ENCODE measurements around the gene SMARCD3. TPM values are rescaled to one million over a fixed set of nuclear protein-coding genes. Genes with fewer than 3 reads are reported as not detected.

Gene SMARCD3
- total and polyA plus RNA-seq, 12 donors = 77.7 to 175 (median 97.6) TPM

DNA sequence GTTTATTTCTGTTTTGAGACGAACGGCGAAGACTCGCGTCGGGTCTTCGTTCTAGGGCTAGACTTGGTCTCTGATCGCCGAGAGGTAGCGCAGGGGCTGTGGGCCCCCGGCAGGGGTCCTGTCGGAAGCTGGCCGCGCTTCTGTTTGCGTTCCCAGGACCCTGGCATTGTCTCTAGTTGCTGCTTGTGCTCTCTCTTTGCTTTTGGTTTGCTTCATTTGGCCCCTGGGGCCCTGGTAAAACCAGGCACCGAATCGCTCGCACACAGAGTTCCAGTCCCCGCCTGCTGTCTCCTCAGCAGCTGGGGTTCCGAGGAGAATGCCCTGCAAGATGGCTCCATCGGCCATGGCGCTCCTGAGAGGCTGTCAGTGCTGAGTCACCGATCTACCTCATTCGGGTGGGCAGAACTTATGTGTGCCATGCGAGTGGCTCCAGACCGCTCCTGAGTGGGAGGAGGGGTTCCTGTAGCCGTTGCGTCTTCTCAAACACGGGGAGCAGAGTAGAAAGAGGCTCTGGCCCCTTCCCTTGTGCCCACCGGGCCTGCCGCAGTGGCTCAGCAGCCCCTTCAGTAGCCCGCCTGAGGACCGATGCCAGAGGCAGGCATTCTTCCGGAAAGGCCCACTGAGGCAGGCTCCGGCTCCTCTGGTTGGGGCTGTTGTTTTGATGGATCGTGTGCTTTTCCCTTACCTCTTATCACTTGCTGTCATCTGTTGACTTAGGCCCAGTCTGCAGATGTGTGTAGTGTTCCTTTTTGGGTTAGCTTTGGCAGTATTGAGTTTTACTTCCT, 15.4 kb downstream of the SMARCD3 start:
- Histone ChIP-seq H3K36me3 (peaks cover 0 to 41% (median 25%) of the 10 kb centered on the region in 9 donors), H3K9me3 (no peaks in the 10 kb centered on the region), H3K27me3 (no peaks in the 10 kb centered on the region), H3K4me3 (peak overlapping the region; percentile 71 to 99 (median 96)), H3K27ac (peak overlapping the region; percentile 8 to 94 (median 88)), H3K4me1 (peaks cover 12 to 38% (median 22%) of the 10 kb centered on the region in 9 donors)
- 11 to 12% methylated on average over 36 of the region's 36 CpGs for WGBS, 2 donors
- ATAC-seq (peak; percentile 20 to 69 (median 56)), DNase-seq (no peak)
- intact Hi-C loops (cut with DNase I) = no loop called here
- TF ChIP-seq, protein P1, sequence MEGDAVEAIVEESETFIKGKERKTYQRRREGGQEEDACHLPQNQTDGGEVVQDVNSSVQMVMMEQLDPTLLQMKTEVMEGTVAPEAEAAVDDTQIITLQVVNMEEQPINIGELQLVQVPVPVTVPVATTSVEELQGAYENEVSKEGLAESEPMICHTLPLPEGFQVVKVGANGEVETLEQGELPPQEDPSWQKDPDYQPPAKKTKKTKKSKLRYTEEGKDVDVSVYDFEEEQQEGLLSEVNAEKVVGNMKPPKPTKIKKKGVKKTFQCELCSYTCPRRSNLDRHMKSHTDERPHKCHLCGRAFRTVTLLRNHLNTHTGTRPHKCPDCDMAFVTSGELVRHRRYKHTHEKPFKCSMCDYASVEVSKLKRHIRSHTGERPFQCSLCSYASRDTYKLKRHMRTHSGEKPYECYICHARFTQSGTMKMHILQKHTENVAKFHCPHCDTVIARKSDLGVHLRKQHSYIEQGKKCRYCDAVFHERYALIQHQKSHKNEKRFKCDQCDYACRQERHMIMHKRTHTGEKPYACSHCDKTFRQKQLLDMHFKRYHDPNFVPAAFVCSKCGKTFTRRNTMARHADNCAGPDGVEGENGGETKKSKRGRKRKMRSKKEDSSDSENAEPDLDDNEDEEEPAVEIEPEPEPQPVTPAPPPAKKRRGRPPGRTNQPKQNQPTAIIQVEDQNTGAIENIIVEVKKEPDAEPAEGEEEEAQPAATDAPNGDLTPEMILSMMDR (IDR thresholded peaks at IDR 0.05) = no peak

GRCh38 chr7:151232091-151232916, 16.2 kb downstream of the SMARCD3 start, which contains the start of gene CHPF2:
Gene CHPF2 (plus strand): TSS chr7:151232483. CDS start chr7:151234012, 1,529 bp downstream.
- no peaks in the 10 kb centered on the region for H3K9me3 ChIP-seq
- DNase-seq (peak; percentile 92 to 94), ATAC-seq (peak; percentile 92 to 97 (median 96))
- H3K36me3 ChIP-seq = peaks cover 0 to 33% (median 18%) of the 10 kb centered on the region in 9 donors
- H3K4me1 ChIP-seq = peaks cover 12 to 45% (median 27%) of the 10 kb centered on the region in 9 donors
- intact Hi-C loops (cut with DNase I) = no loop called here
- peak within 1 kb of the TSS; percentile 71 to 99 (median 96) for H3K4me3 ChIP-seq
- TF ChIP-seq, protein P1 (IDR thresholded peaks at IDR 0.05) = no peak
- 0 to 1% methylated on average over 71 to 79 of the region's 79 CpGs for WGBS, 2 donors
- no peaks in the 10 kb centered on the region for H3K27me3 ChIP-seq
- peak within 1 kb of the TSS; percentile 8 to 94 (median 88) for H3K27ac ChIP-seq

DNA sequence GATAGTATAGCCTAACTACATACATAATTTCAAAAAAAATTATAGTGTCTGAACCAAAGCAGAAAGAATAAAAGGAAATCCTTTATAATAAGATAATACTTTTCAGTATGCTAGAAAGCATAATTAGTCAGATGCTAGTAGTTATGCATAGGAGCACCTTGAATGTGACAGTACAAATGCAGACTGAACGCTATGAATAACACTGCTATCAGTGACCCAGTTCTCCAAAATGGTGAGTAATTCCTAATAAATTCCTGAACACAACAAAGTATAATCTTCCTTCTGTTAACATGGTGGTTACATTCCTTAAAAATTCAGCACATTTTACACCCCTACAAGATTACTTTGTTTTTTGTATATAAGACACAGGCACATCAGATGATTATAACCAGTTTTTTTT, 17.4 kb downstream of the SMARCD3 start:
- Histone ChIP-seq H3K27me3 (no peaks in the 10 kb centered on the region), H3K27ac (peak overlapping the region in 1 of 10 donors; percentile 94), H3K36me3 (peaks cover 0 to 21% (median 10%) of the 10 kb centered on the region in 9 donors), H3K4me1 (peaks cover 15 to 50% (median 33%) of the 10 kb centered on the region in 9 donors), H3K4me3 (no peak overlapping the region), H3K9me3 (no peaks in the 10 kb centered on the region)
- DNase-seq (no peak), ATAC-seq (no peak)
- intact Hi-C loops (cut with DNase I) = no loop called here
- 65 to 71% methylated on average over 1 of the region's 1 CpG for WGBS, 2 donors
- TF ChIP-seq, protein P1 (IDR thresholded peaks at IDR 0.05) = no peak

DNA sequence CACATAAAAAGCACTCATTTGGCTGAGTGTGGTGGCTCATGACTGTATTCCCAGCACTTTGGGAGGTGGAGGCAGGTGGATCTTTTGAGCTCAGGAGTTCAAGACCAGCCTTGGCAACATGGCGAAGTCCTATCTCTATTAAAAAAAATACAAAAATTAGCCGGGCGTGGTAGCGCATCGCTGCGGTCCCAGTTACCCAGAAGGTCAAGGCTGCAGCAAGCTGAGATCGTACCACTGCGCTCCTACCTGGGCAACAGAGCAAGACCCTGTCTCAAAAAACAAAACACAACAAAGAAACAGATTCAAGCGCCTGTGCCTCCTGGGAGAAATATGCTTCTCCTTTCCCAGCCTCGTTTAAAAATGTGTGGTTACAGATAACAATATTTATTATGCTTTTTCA, 19.2 kb downstream of the SMARCD3 start:
- TF ChIP-seq, protein P1 (IDR thresholded peaks at IDR 0.05) = no peak
- no peaks in the 10 kb centered on the region for H3K9me3 ChIP-seq
- peaks cover 0 to 14% (median 6%) of the 10 kb centered on the region in 9 donors for H3K36me3 ChIP-seq
- no peak overlapping the region for H3K27ac ChIP-seq
- intact Hi-C loops (cut with DNase I) = loop anchor here in 2 of 10 donors (5.0 kb wide), 1 partner anchor 107 kb away; no protein-coding TSS in a partner anchor
- H3K4me1 ChIP-seq = peaks cover 18 to 51% (median 40%) of the 10 kb centered on the region in 9 donors
- 90 to 93% methylated on average over 10 of the region's 10 CpGs for WGBS, 2 donors
- no peak for DNase-seq
- ATAC-seq = no peak
- H3K4me3 ChIP-seq = no peak overlapping the region
- no peaks in the 10 kb centered on the region for H3K27me3 ChIP-seq

Data from heart right ventricle (tissue), 16 donors.